ENCODE data around the gene MFSD11. TPM values are rescaled to one million over a fixed set of nuclear protein-coding genes. Genes with fewer than 3 reads are reported as not detected.
A peak's percentile ranks its signal among the peaks of the same experiment; 100 is the strongest.
"Not testable (repeated sequence)": the region's sequence is repeated elsewhere in the genome, so short reads cannot be mapped to it uniquely, and the experiment has no call there.

Gene MFSD11
- total RNA-seq, 1 donor: 40.5 TPM

GRCh38 chr17:76723812-76724211, 14.1 kb upstream of the MFSD11 start:
- no peak for DNase-seq (ENCODE audit: low read depth)
- no peak overlapping the region for H3K4me3 ChIP-seq (ENCODE audit: low read depth, low read length)

GRCh38 chr17:76725580-76726230, 12.2 kb upstream of the MFSD11 start:
- peak; percentile 69 for DNase-seq (ENCODE audit: low read depth)
- peak overlapping the region; percentile 85 for H3K4me3 ChIP-seq (ENCODE audit: low read depth, low read length)
- no peak for TF ChIP-seq CTCF (IDR thresholded peaks at IDR 0.05; ENCODE audit: insufficient read depth, low read length)

More at GRCh38 chr17:76723812-76724211, 14.1 kb upstream of the MFSD11 start:
- no peak for TF ChIP-seq CTCF (IDR thresholded peaks at IDR 0.05; ENCODE audit: insufficient read depth, low read length)

- DNase-seq (ENCODE audit: low read depth): peak; percentile 95
- TF ChIP-seq CTCF (IDR thresholded peaks at IDR 0.05; ENCODE audit: insufficient read depth, low read length): no peak
Measured at GRCh38 chr17:76726231-76726775, 11.6 kb upstream of the MFSD11 start, which contains the start of gene JMJD6. Gene JMJD6, minus strand, starts transcription at chr17:76726606. Its CDS starts 131 bp downstream, at chr17:76726475.

GRCh38 chr17:76726776-76727718, 10.9 kb upstream of the MFSD11 start, which contains the start of gene METTL23:
Gene METTL23, plus strand, starts transcription at chr17:76726839. Its CDS starts 2,872 bp downstream, at chr17:76729711.
- peak within 1 kb of the TSS; percentile 88 for H3K4me3 ChIP-seq (ENCODE audit: low read depth, low read length)
- DNase-seq (ENCODE audit: low read depth): peak; percentile 75
- TF ChIP-seq CTCF (IDR thresholded peaks at IDR 0.05; ENCODE audit: insufficient read depth, low read length): peak; percentile 64

More at GRCh38 chr17:76726231-76726775, 11.6 kb upstream of the MFSD11 start, which contains the start of gene JMJD6:
- H3K4me3 ChIP-seq (ENCODE audit: low read depth, low read length): peak within 1 kb of the TSS; percentile 88

GRCh38 chr17:76727745-76728456, 10.0 kb upstream of the MFSD11 start:
- TF ChIP-seq CTCF (IDR thresholded peaks at IDR 0.05; ENCODE audit: insufficient read depth, low read length): no peak
- DNase-seq (ENCODE audit: low read depth): peak; percentile 50
- peak overlapping the region; percentile 88 for H3K4me3 ChIP-seq (ENCODE audit: low read depth, low read length)

- DNase-seq (ENCODE audit: low read depth): not testable (repeated sequence)
Measured at GRCh38 chr17:76731800-76732733, 5.9 kb upstream of the MFSD11 start.

More at GRCh38 chr17:76731800-76732733, 5.9 kb upstream of the MFSD11 start:
- H3K4me3 ChIP-seq (ENCODE audit: low read depth, low read length): not testable (repeated sequence)
